HG03280 (cell line): ENCODE measurements around the gene PROX1.

Experiments used
- ATAC-seq: cut with Tn5 transposase; IDR thresholded peaks from one replicate; pipeline ENCODE4 v1.9.1; 2021; ENCODE audit warnings: mild to moderate bottlenecking, moderate library complexity; ENCODE audit not compliant: unreplicated experiment

The PROX1 gene

GRCh38 chr1:213979751-213980586 is 7.8 kb upstream of the PROX1 start:
- ATAC-seq: no peak

DNA sequence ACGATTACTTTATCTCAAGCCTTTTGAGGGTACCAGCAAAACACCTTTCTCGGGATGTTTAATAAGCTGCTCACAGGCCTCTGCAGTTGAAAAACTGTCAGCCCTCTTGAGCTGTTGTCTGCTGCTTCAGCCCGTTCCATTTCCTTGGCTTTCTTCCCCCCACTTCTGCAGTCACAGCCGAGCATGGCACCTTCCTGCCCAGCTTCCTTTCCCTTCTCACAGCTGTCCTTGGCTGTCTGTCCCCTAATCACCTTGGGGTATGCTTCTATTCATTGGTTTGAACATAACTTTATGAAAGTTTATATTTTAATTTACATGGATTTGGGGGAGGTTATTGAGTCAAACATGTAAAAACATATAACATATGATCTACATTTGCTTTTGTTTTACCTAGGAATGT is 6.9 kb upstream of the PROX1 start:
- ATAC-seq: no peak

DNA sequence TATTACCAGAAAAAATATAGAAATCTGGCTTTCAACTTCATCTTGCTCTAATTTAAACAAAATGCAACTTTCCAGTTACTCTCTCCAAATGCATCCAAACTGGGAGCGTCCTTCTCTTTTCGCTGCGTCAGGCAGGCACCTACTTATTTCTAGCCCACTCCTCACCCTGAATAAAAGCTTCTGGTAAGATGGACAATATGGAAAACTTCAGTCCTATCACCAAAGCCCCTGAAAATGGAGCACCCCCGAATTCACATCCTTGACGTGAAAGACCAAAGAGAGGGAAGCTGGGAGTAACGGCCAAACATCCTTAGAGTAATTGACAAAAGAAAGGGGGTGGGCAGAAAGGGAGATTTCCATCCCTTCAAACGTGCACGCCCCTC is 5.5 kb upstream of the PROX1 start:
- no peak for ATAC-seq

GRCh38 chr1:213982672-213983492 is 4.9 kb upstream of the PROX1 start:
- ATAC-seq: no peak

GRCh38 chr1:213983493-213984386 is 4.0 kb upstream of the PROX1 start:
- ATAC-seq: no peak

DNA sequence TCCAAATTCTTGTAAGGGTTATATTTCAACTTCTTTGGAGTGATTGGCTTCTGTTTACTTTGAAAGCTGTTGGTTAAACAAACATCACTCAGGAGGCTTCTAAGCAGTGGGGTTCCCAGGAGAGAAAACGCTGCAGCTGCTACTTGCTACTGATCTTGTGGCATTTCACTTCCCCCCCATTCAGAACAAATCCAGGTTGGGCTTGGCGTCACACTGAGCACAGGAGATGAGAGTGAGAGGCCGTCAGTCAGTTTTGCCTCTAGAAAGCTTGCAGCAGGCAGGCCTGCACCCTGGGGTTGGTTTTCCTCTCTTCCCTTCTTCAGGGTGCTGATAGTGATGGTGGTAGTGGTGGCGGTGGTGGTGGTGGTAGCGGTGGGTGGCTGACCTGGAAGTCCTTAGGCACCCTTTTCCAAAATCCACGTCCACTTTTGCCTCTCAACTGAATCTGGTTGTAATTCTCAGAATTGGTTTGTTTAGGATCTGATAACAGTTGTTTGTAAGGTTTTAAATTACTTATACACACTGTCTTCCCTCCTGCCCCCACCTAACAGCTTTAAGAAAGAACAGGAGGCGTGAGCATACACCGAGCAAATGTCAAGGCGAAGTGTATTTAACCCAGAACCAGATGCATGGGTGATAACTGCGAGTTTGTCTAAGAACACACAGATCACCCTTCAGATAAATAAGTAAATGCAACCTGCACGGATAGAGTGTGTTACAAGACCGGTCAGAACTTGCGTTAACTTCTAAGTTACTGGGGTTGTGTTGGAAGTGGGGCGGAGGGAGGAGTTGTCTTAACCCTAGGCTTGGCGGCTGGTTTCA is 3.2 kb upstream of the PROX1 start:
- ATAC-seq: no peak

DNA sequence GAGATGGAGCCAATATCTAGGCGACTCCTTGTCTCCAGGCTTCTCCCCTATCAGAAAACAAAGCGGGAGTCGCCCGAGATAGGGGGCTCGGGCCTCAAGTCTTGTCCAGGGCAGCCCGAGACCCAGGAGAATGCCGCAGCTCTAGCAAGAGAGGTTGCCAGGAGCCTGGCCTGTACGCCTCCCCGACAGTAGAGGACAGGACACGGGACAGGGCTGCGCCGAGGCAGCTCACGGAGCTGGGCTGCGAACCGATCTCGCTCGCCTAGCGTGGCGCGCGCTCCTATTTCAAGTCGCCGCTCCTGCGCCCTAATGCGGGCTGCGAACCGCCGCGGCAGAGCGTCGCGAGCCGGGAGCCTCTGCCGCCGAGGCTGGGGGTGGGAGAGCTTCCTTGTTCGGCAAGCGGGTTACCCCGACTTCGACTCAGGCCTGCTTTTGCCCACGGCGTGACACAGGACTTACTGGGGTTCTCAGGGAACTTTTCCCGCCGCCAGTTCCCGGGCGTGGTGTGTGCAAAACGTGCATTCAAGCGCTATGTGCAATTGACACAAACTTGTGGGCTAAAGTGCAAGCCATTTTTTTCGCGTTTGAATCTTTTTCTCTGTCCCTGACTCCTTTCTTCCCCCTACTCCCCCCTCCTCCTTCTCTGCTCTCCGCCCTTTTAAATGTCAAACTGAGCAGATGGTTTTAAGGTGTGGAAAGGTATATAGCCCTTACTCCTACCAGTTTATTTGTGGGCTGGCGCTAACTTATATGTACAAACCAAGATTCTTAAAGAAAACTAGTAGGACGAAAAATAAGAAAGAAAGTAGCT is 2.4 kb upstream of the PROX1 start:
- ATAC-seq: no peak

DNA sequence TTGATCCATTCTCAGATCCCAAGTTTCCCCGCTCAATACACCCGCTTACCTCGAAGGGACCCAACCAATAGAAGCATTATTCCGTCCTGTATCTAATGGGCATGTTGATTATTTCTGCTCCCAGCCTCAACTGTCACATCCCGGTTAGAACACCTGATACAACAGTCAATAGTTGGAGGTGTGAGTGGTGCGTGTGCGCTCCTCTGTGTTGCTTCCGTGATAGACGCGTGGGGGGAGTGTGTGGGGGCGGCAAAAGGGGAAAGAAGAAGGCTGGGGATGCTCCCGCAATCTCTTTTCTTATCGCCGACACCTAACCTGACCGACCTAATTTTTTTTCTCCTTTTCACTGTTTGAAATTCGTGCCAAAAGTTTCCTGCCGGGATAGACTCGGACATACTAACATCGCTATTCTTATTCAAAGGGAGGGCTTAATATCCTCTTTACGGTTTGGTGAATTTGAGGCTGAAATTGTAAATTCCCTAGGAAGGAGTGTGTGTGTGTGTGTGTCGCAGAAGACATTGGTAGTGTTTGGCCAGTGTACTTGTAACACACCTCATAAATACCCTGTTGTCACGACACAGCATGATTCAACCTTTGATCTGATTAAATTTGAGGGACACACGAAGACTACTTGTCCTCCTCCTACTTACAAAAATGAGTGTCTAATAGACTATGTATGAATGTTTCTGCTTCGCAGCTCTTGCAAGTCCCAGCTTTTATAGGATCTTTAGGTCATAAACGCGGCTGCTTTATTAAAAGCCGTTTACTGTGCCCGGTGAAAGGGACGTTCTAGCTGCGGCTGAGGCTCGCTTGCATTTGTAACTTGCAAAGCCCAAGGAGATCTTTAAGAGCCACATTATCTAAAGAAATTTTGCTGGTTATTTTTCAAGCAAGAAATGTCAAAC is 1.5 kb upstream of the PROX1 start:
- ATAC-seq: no peak

GRCh38 chr1:213986925-213987250 is 885 bp upstream of the PROX1 start:
- ATAC-seq: no peak

DNA sequence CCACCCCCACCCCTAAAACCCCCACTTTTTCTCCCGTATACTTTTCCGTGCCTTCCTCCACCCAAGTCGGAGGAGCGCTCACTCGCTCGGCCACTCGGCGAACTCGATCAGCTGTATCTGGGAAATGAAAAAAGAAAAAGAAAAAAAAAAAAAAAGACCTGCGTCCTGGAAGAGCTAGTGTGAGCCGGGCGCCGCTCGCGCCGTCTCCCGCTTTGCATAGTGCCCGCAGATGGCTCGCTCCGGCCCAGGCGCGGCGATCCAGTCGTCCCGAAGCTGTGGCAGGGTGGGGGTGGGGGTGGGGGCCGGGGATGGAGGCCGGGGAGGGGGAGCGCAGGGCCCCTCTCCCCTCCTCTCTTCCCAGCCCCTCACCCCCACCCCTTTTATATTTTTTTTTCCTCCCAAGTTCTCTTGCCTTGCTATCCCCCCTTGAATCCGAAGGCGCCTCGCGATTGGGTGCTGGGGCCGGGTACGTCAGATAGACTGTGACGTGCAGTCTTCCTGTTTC is 299 bp upstream of the PROX1 start:
- peak; percentile 73 for ATAC-seq

DNA sequence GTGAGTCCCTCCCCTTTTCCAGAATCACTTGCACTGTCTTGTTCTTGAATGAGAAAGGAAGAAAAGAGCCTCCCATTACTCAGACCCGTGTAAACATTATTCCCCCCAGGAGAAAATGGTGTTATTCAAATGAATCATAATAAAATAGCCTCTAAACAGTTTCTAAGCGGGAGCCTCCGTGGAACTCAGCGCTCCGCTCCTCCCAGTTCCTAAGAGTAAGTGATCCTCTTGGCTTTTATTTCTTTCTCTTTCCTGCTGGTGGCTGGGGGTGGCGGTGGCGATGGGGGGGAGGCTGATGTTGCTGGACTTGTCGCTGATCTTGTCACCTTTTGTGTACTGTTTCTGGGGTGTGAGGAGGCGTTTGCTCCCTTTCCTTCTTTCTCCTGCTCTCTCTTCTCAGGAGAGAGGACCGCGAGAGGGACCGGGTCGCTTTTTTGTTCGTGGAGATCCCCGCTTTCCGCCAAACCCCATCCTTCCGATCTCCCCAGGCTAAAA is 781 bp downstream of the PROX1 start:
- ATAC-seq: no peak

DNA sequence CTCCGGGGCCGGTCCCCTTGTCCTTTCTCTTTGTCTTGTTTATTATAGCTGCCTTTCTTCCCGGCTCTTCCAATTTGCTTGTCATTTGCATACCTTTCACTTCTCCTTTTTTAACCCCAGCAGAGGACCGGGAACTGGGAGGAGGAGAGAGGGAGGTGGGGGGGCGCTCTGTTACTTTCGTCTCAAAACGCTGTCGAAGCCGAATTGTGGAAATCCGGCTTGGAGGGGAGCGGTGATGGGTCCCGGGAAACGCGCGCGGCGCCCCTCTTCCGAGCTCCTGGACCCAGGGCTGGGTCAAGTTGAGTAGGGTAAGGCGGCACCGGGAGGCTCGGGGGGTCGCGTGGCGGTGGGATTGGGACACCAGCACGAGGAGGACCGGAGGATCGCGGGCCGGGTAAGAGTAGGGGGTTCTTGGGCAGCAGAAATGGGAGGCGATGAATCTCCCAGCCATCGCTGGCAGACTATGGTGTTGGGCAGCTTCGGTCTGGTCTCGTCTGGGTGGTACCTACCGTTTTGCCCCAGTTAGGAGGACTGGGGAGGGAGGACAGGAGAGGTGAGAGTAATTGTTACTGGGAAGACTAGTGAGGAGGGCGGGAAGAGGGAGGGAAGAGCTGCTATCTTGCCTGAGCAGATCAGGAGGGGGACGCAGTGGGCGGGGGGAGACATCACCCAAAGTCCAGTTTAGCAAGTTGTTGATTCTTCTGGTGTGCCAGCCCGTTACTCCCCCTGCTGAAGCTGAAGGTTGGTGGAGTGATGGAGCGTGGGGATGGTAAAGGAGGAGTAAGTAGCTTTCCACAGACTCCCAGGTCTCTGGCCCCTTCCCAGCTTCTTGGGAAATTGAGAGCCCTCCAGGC is 1.5 kb downstream of the PROX1 start:
- ATAC-seq: no peak

- no peak for ATAC-seq
Observed at GRCh38 chr1:213993929-213994328, 6.2 kb downstream of the PROX1 start.

DNA sequence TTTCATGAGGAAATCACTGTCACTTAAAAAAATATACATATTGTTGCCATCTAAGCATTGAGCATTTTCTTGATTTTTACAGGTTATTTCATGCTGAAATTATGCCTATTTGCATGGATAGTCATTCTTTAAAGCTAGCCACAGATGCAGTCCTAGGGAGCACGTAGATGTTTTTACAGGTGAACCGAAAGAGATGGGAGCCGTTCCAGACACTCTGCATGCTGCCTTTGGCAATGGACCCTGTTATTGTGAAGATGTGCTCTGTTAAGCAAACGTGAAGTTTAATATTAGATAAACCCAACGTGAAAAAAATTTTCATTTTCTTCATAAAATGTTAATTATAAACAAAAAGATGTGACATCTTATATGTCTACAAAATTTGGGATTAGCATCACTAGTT is 7.1 kb downstream of the PROX1 start:
- no peak for ATAC-seq

DNA sequence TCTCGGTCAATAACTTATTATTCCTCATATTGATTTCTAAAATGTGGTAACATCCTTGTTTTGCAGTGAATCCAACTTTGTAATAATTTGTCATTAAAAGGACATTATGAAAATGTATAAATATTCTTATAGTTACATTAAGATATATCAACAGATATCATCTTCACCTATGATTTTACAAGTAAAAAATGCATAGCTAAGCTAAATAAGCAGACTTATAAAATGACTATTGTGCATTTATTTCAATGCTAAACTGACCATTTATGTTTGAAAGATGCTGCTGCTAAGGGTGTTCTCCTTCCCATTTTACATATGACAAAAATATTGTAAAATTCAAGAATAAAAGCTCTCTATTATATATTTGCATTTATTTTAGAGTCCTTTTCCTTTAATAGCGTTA is 7.8 kb downstream of the PROX1 start:
- ATAC-seq: no peak

GRCh38 chr1:213996320-213997037 is 8.7 kb downstream of the PROX1 start:
- no peak for ATAC-seq
